MCF 10A (cell line): Measurements from ENCODE around the gene ECM2. TPM values are rescaled to one million over a fixed set of nuclear protein-coding genes. Genes with fewer than 3 reads are reported as not detected.

ENCODE experiments used
- BruUV-seq: library from RNA; stranded (reverse); fragments of 400-500 nt; replicated peaks from 2 replicates; lab custom pipeline; 2021; lab: Mats Ljungman, UMichigan
- CTCF ChIA-PET: fragments of 300-600 bp; sonication (Branson Sonifier 250); formaldehyde crosslinking; extraction: SDS; loops from one replicate; lab custom pipeline; 2021; ENCODE audit warnings: antibody characterized with exemption, inconsistent platforms; lab: Yijun Ruan, JAX
- POLR2A ChIA-PET: fragments of 300-600, 350-650 bp; sonication (Branson Sonifier 250); formaldehyde crosslinking; extraction: SDS; loops from one replicate; lab custom pipeline; 2020; ENCODE audit warnings: antibody characterized with exemption, inconsistent platforms; lab: Yijun Ruan, JAX
- DNase-seq: peaks from one replicate; pipeline ENCODE4 v3.0.0-alpha.2; 2018; ENCODE audit not compliant: unreplicated experiment
- H3K27ac Mint-ChIP-seq: one replicate; pipeline ENCODE4 v1.8.0; 2022; ENCODE audit warnings: mild to moderate bottlenecking, low read depth, mixed read lengths; ENCODE audit not compliant: unreplicated experiment
- H3K27me3 Mint-ChIP-seq: one replicate; pipeline ENCODE4 v1.8.0; 2022; ENCODE audit warnings: mixed read lengths; ENCODE audit not compliant: insufficient read depth, unreplicated experiment
- H3K36me3 Mint-ChIP-seq: one replicate; pipeline ENCODE4 v1.8.0; 2022; ENCODE audit warnings: mild to moderate bottlenecking, moderate library complexity, mixed read lengths; ENCODE audit not compliant: insufficient read depth, unreplicated experiment
- H3K4me1 Mint-ChIP-seq: one replicate; pipeline ENCODE4 v1.8.0; 2022; ENCODE audit warnings: mixed read lengths; ENCODE audit not compliant: insufficient read depth, unreplicated experiment
- H3K4me3 Mint-ChIP-seq: one replicate; pipeline ENCODE4 v1.8.0; 2022; ENCODE audit warnings: mild to moderate bottlenecking, moderate library complexity, mixed read lengths; ENCODE audit not compliant: unreplicated experiment
- H3K9me3 Mint-ChIP-seq: one replicate; pipeline ENCODE4 v1.8.0; 2022; ENCODE audit warnings: mixed read lengths; ENCODE audit not compliant: unreplicated experiment
- CTCF ChIP-seq: fragments of 200-600 bp; IDR thresholded peaks from one replicate; pipeline ENCODE4 v1.8.0; 2022; ENCODE audit warnings: antibody characterized with exemption, mild to moderate bottlenecking; ENCODE audit not compliant: unreplicated experiment
- intact Hi-C: fragments of 100-400 bp; cut with micrococcal nuclease; formaldehyde crosslinking; loops from 2 replicates; pipeline ENCODE4 v1.14.1; 2022
- total RNA-seq: library from RNA; stranded (reverse); gene quantifications from 2 replicates; pipeline ENCODE4 v1.2.3, GENCODE V29; 2022

The ECM2 gene
- total RNA-seq, 1 experiment from 2014 or later, result 13.5 TPM

DNA sequence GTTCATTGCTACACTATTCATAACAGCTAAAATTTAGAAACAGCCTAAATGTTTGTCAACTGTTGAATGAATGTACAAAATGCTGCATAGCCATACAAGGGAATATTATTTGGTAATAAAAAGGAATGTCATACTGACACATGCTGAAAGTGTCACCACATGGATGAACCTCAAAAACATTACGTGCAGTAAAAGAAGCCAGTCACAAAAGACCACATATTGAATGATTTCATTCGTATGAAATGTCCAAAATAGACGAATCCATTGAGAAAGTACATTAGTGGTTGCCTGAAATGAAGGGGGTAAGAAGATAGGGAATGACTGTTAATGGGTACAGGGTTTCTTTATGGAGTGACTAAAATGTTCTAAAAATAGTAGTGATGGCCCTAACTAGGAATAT is 11.6 kb upstream of the ECM2 start:
- no peaks in the 10 kb centered on the region for H3K9me3 Mint-ChIP-seq
- H3K27ac Mint-ChIP-seq, result no peak overlapping the region
- ChIA-PET CTCF (no interaction called here), POLR2A (interaction anchor here (0.6 to 1.6 kb wide), 3 partner anchors 10 to 20 kb away, joined by 3 to 4 read pairs (median 3); no protein-coding TSS in a partner anchor)
- no peaks in the 10 kb centered on the region for H3K4me1 Mint-ChIP-seq
- no TSS peak for BruUV-seq
- DNase-seq, result no peak
- no peak for TF ChIP-seq CTCF
- H3K27me3 Mint-ChIP-seq, result no peaks in the 10 kb centered on the region
- no peaks in the 10 kb centered on the region for H3K36me3 Mint-ChIP-seq
- H3K4me3 Mint-ChIP-seq, result no peak overlapping the region
- intact Hi-C loops, result no loop called here

DNA sequence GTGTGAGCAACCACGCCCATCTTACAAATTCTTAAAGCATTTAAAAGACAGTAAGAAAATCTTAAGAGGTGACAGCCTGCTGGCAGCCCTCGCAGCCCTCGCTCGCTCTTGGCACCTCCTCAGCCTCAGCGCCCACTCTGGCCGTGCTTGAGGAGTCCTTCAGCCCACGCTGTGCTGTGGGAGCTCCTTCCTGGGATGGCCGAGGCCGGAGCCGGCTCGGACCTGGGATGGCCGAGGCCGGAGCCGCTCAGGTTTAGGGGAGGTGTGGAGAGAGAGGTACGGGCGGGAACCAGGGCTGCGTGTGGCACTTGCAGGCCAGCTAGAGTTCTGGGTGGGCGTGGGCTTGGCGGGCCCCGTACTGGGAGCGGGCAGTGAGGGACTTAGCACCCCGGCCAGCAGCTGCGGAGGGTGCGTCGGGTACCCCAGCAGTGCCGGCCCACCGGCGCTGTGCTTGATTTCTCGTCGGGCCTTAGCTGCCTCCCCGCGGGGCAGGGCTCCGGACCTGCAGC is 9.3 kb upstream of the ECM2 start:
- Mint-ChIP-seq H3K4me1 (no peaks in the 10 kb centered on the region), H3K27me3 (no peaks in the 10 kb centered on the region), H3K27ac (no peak overlapping the region), H3K9me3 (no peaks in the 10 kb centered on the region), H3K36me3 (no peaks in the 10 kb centered on the region), H3K4me3 (no peak overlapping the region)
- no peak for DNase-seq
- ChIA-PET POLR2A (interaction anchor here (1.7 kb wide), 1 partner anchor 39 kb away, joined by 3 read pairs; no protein-coding TSS in a partner anchor), CTCF (interaction anchor here (0.8 to 1.6 kb wide), 2 partner anchors 11 to 202 kb away, joined by 3 read pairs; no protein-coding TSS in a partner anchor)
- no TSS peak for BruUV-seq
- no peak for TF ChIP-seq CTCF
- intact Hi-C loops, result no loop called here

DNA sequence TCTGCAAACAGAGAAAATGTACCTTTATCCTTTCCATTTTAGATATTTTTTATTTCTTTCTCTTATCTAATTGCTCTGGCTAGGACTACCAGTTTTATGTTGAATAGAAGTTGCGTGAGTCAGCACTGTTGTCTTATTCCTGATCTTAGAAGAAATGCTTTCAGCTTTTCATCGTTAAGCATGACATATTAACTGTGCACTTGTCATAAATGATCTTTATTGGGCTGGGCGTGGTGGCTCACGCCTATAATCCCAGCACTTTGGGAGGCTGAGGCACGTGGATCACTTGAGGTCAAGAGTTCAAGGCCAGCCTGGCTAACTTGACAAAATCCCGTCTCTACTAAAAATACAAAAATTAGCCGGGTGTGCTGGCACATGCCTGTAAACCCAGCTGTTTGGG is 8.2 kb upstream of the ECM2 start:
- Mint-ChIP-seq H3K4me1 (no peaks in the 10 kb centered on the region), H3K36me3 (no peaks in the 10 kb centered on the region), H3K27me3 (no peaks in the 10 kb centered on the region), H3K9me3 (no peaks in the 10 kb centered on the region), H3K27ac (no peak overlapping the region), H3K4me3 (no peak overlapping the region)
- CTCF ChIA-PET, result interaction anchor here (1.6 kb wide), 1 partner anchor 10 kb away, joined by 3 read pairs; no protein-coding TSS in a partner anchor
- intact Hi-C loops, result no loop called here
- BruUV-seq, result no TSS peak
- TF ChIP-seq CTCF, result no peak
- DNase-seq, result no peak
- POLR2A ChIA-PET, result no interaction called here

DNA sequence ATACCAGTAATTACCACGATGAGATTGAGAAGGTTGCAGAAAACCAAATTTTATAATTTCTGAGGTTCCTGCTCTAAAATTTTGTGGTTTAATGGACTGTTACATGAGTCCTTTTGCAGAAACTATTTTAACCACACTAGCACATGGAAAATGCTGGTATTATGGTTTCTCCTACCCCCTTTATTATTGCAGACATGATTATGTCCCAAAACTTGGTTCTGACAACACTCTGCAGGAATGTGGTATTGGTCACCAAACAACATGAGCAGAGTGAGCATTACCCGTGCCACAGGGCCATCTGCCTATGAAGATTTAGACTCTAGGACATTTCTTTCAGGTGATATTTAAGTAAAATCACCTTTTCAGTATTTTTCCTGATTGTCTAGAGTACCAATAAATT is 2.8 kb upstream of the ECM2 start:
- no TSS peak for BruUV-seq
- no peak for DNase-seq
- Mint-ChIP-seq H3K27me3 (no peaks in the 10 kb centered on the region), H3K4me1 (no peaks in the 10 kb centered on the region), H3K36me3 (no peaks in the 10 kb centered on the region), H3K4me3 (no peak overlapping the region), H3K27ac (no peak overlapping the region), H3K9me3 (no peaks in the 10 kb centered on the region)
- ChIA-PET CTCF (no interaction called here), POLR2A (interaction anchor here (0.6 kb wide), 1 partner anchor 29 kb away, joined by 3 read pairs; no protein-coding TSS in a partner anchor)
- TF ChIP-seq CTCF, result no peak
- intact Hi-C loops, result no loop called here
